EH (cell line): ENCODE measurements around the gene STK11IP.
"Not testable (repeated sequence)": the region's sequence is repeated elsewhere in the genome, so short reads cannot be mapped to it uniquely, and the experiment has no call there.

Experiments
- DNase-seq: peaks from one replicate; pipeline ENCODE4 v3.0.0-alpha.2; 2015; ENCODE audit warnings: low read depth

Gene STK11IP

GRCh38 chr2:219634951-219635751, 37.5 kb downstream of the STK11IP start:
- no peak for DNase-seq

GRCh38 chr2:219636144-219636915, 38.7 kb downstream of the STK11IP start:
- DNase-seq: no peak

- DNase-seq: no peak
Measured at GRCh38 chr2:219636941-219637841, 39.5 kb downstream of the STK11IP start.

GRCh38 chr2:219637842-219638185, 40.2 kb downstream of the STK11IP start:
- DNase-seq: no peak

- no peak for DNase-seq
Measured at GRCh38 chr2:219638217-219638947, 40.7 kb downstream of the STK11IP start.

- peak; percentile 68 for DNase-seq
Measured at GRCh38 chr2:219638948-219639755, 41.5 kb downstream of the STK11IP start.

GRCh38 chr2:219641390-219642068, 43.9 kb downstream of the STK11IP start:
- peak; percentile 23 for DNase-seq

GRCh38 chr2:219642069-219642454, 44.4 kb downstream of the STK11IP start:
- DNase-seq: no peak

GRCh38 chr2:219642465-219643083, 44.9 kb downstream of the STK11IP start:
- DNase-seq: peak; percentile 95

- DNase-seq: no peak
Measured at GRCh38 chr2:219643084-219643473, 45.4 kb downstream of the STK11IP start.

- no peak for DNase-seq
Measured at GRCh38 chr2:219643788-219644398, 46.2 kb downstream of the STK11IP start.

- DNase-seq: peak; percentile 31
Measured at GRCh38 chr2:219644801-219645480, 47.3 kb downstream of the STK11IP start.

GRCh38 chr2:219645631-219646527, 48.2 kb downstream of the STK11IP start:
- peak; percentile 89 for DNase-seq

- DNase-seq: no peak
Measured at GRCh38 chr2:219648176-219648575, 50.5 kb downstream of the STK11IP start.

- DNase-seq: no peak
Measured at GRCh38 chr2:219648963-219649362, 51.3 kb downstream of the STK11IP start.

- DNase-seq: no peak
Measured at GRCh38 chr2:219650426-219651248, 53.0 kb downstream of the STK11IP start.

- DNase-seq: not testable (repeated sequence)
Measured at GRCh38 chr2:219651656-219652055, 54.0 kb downstream of the STK11IP start.
